Neural cell (in vitro differentiated cells): ENCODE measurements around the gene DLL1. TPM values are rescaled to one million over a fixed set of nuclear protein-coding genes. Genes with fewer than 3 reads are reported as not detected.

Source experiments
- H2AFZ ChIP-seq: fragments of 200-600, 300-800 bp; sonication (generic), shearing (Covaris generic); 2 replicates; pipeline ENCODE4 v1.6.0; 2014; ENCODE audit warnings: low read depth, mild to moderate bottlenecking, antibody characterized with exemption, low read length, moderate library complexity
- H3F3A ChIP-seq: fragments of 200-600 bp; shearing (Covaris generic); 2 replicates; pipeline ENCODE4 v1.6.1; 2016; ENCODE audit warnings: mild to moderate bottlenecking, moderate library complexity, mixed read lengths, antibody characterized with exemption, low read length; ENCODE audit not compliant: insufficient read depth, poor library complexity, severe bottlenecking
- H3K27ac ChIP-seq: fragments of 200-600, 300-800 bp; sonication (generic), shearing (Covaris generic); 2 replicates; pipeline ENCODE4 v1.5.1; 2014; ENCODE audit warnings: mild to moderate bottlenecking, low read length, moderate library complexity
- H3K27me3 ChIP-seq: fragments of 300-800, 200-600 bp; sonication (generic), shearing (Covaris generic); 2 replicates; pipeline ENCODE4 v1.6.0; 2014; ENCODE audit warnings: mild to moderate bottlenecking, low read depth, low read length, moderate library complexity; ENCODE audit not compliant: insufficient read depth
- H3K36me3 ChIP-seq: fragments of 300-800, 200-600 bp; sonication (generic), shearing (Covaris generic); 2 replicates; pipeline ENCODE4 v1.5.1; 2014; ENCODE audit warnings: mild to moderate bottlenecking, antibody characterized with exemption, low read length, moderate library complexity; ENCODE audit not compliant: insufficient read depth
- H3K4me2 ChIP-seq: fragments of 300-800, 200-600 bp; sonication (generic), shearing (Covaris generic); 2 replicates; pipeline ENCODE4 v1.6.0; 2014; ENCODE audit warnings: mild to moderate bottlenecking, low read length
- H3K4me3 ChIP-seq: fragments of 300-800, 200-600 bp; sonication (generic), shearing (Covaris generic); 2 replicates; pipeline ENCODE4 v1.5.1; 2014; ENCODE audit warnings: mild to moderate bottlenecking, low read length, moderate library complexity
- H3K79me2 ChIP-seq: fragments of 200-600 bp; shearing (Covaris generic); replicated peaks from 2 replicates; pipeline ENCODE4 v1.6.0; 2014; ENCODE audit warnings: mild to moderate bottlenecking, low read length, moderate library complexity; ENCODE audit not compliant: insufficient read depth
- H3K9ac ChIP-seq: fragments of 300-800, 200-600 bp; sonication (generic), shearing (Covaris generic); 2 replicates; pipeline ENCODE4 v1.6.1; 2016; ENCODE audit warnings: mild to moderate bottlenecking, low read length, mixed read lengths
- H3K9me2 ChIP-seq: fragments of 200-600 bp; shearing (Covaris generic); 2 replicates; pipeline ENCODE4 v1.6.1; 2016; ENCODE audit warnings: mild to moderate bottlenecking, low read length, mixed read lengths; ENCODE audit not compliant: insufficient read depth
- H3K9me3 ChIP-seq: fragments of 200-600, 300-800 bp; sonication (generic), shearing (Covaris generic); 2 replicates; pipeline ENCODE4 v1.6.1; 2016; ENCODE audit warnings: mild to moderate bottlenecking, mixed run types, low read length, moderate library complexity, mixed read lengths
- H4K20me1 ChIP-seq: fragments of 200-600 bp; shearing (Covaris generic); 2 replicates; pipeline ENCODE4 v1.6.1; 2016; ENCODE audit warnings: mild to moderate bottlenecking, mixed run types; ENCODE audit not compliant: insufficient read depth
- CTCF ChIP-seq: fragments of 450-650 bp; IDR thresholded peaks from 2 replicates; pipeline ENCODE4 v1.5.1; 2014; ENCODE audit warnings: antibody characterized with exemption, mild to moderate bottlenecking, moderate library complexity; ENCODE audit not compliant: poor library complexity, severe bottlenecking
- EP300 ChIP-seq: fragments of 450-650 bp; conservative IDR thresholded peaks from 2 replicates; pipeline ENCODE4 v1.6.1; 2014; ENCODE audit warnings: antibody characterized with exemption, mild to moderate bottlenecking, moderate library complexity; ENCODE audit not compliant: poor library complexity, severe bottlenecking
- EZH2 ChIP-seq: fragments of 200-600, 300-800 bp; shearing (Covaris generic), sonication (generic); IDR thresholded peaks from 2 replicates; pipeline ENCODE4 v1.6.1; 2014; ENCODE audit warnings: antibody characterized with exemption, low read length, borderline replicate concordance, mild to moderate bottlenecking; ENCODE audit not compliant: insufficient read depth, poor library complexity, severe bottlenecking
- MXI1 ChIP-seq: fragments of 450-650 bp; conservative IDR thresholded peaks from 2 replicates; pipeline ENCODE4 v1.6.1; 2014; ENCODE audit warnings: antibody characterized with exemption, mild to moderate bottlenecking; ENCODE audit not compliant: poor library complexity, severe bottlenecking
- POLR2AphosphoS5 ChIP-seq: IDR thresholded peaks from 2 replicates; pipeline ENCODE4 v1.6.1; 2012
- RAD21 ChIP-seq: fragments of 450-650 bp; conservative IDR thresholded peaks from 2 replicates; pipeline ENCODE4 v1.6.1; 2014; ENCODE audit warnings: antibody characterized with exemption, mild to moderate bottlenecking, moderate library complexity
- REST ChIP-seq: IDR thresholded peaks from 2 replicates; pipeline ENCODE4 v1.6.1; 2012; ENCODE audit warnings: borderline replicate concordance
- SMC3 ChIP-seq: fragments of 450-650 bp; conservative IDR thresholded peaks from 2 replicates; pipeline ENCODE4 v1.6.1; 2014; ENCODE audit warnings: antibody characterized with exemption, mild to moderate bottlenecking, moderate library complexity; ENCODE audit not compliant: poor library complexity
- TAF1 ChIP-seq: IDR thresholded peaks from 2 replicates; pipeline ENCODE4 v1.6.1; 2012; ENCODE audit warnings: low read depth
- polyA plus RNA-seq: library from polyadenylated mRNA; depleted of rRNA; stranded (reverse); fragments of >200 nt; gene quantifications from 2 replicates; pipeline ENCODE4 v1.2.3, GENCODE V29; 2014

DLL1 gene
- polyA plus RNA-seq, 1 donor from 2014 or later = 26.1 TPM

GRCh38 chr6:170238741-170239565 lies 51.9 kb downstream of the DLL1 start:
- no peaks in the 10 kb centered on the region for H3K9me3 ChIP-seq
- no peak overlapping the region for H3K9ac ChIP-seq
- H2AFZ ChIP-seq = no peak overlapping the region
- TF ChIP-seq TAF1 (no peak), SMC3 (no peak), REST (no peak), EZH2 (no peak), RAD21 (no peak)
- no peaks in the 10 kb centered on the region for H3K36me3 ChIP-seq
- H4K20me1 ChIP-seq = no peaks in the 10 kb centered on the region
- H3K4me2 ChIP-seq = no peak overlapping the region
- no peaks in the 10 kb centered on the region for H3K9me2 ChIP-seq
- no peaks in the 10 kb centered on the region for H3K27me3 ChIP-seq
- no peak overlapping the region for H3K27ac ChIP-seq
- no peaks in the 10 kb centered on the region for H3F3A ChIP-seq
- no peak overlapping the region for H3K4me3 ChIP-seq
- no peaks in the 10 kb centered on the region for H3K79me2 ChIP-seq

- TF ChIP-seq POLR2AphosphoS5 (no peak), REST (no peak), MXI1 (no peak), TAF1 (no peak), RAD21 (no peak), SMC3 (no peak), CTCF (no peak), EP300 (no peak), EZH2 (no peak)
- Histone ChIP-seq H3K79me2 (no peaks in the 10 kb centered on the region), H3K27me3 (no peaks in the 10 kb centered on the region), H4K20me1 (no peaks in the 10 kb centered on the region), H3K27ac (no peak overlapping the region), H3K4me3 (no peak overlapping the region), H3K9me3 (no peaks in the 10 kb centered on the region), H3K9me2 (no peaks in the 10 kb centered on the region), H3K9ac (no peak overlapping the region), H3K4me2 (no peak overlapping the region), H3F3A (no peaks in the 10 kb centered on the region), H3K36me3 (no peaks in the 10 kb centered on the region), H2AFZ (no peak overlapping the region)
Measured at GRCh38 chr6:170237999-170238740, 52.7 kb downstream of the DLL1 start.
